GM23338 (cell line): ENCODE measurements around the gene HLA-DMB.

Experiments used
- CTCF ChIP-seq, 2 experiments: fragments of 200-600 bp in 1 of 2; sonication (generic) in 1 of 2; conservative IDR thresholded peaks; 2 replicates each; pipeline versions ENCODE4 v1.5.1 to v1.6.1; 2016 to 2017; ENCODE audit warnings: antibody characterized with exemption in 2 of 2, low read depth in 2 of 2, mild to moderate bottlenecking in 2 of 2, moderate library complexity in 1 of 2
- EZH2 ChIP-seq: fragments of 200-600 bp; sonication (generic); IDR thresholded peaks from one replicate; pipeline ENCODE4 v1.8.0; 2017; ENCODE audit warnings: antibody characterized with exemption, mild to moderate bottlenecking, low read depth; ENCODE audit not compliant: unreplicated experiment
- JUNB ChIP-seq: IDR thresholded peaks from one replicate; pipeline ENCODE4 v1.6.1; 2016; ENCODE audit warnings: antibody characterized with exemption; ENCODE audit not compliant: unreplicated experiment
- REST ChIP-seq: IDR thresholded peaks from one replicate; pipeline ENCODE4 v1.6.1; 2018; ENCODE audit warnings: antibody characterized with exemption; ENCODE audit not compliant: unreplicated experiment

- TF ChIP-seq CTCF (conservative IDR thresholded peaks at IDR 0.05; ENCODE audit: low read depth in 2 of 2): no peak
- no peak for TF ChIP-seq REST
- no peak for TF ChIP-seq JUNB
- no peak for TF ChIP-seq EZH2
These were observed 50.0 kb downstream of the HLA-DMB start for GRCh38 chr6:32890831-32891230.
